ENCODE measurements around the gene GALNT12. TPM values are rescaled to one million over a fixed set of nuclear protein-coding genes. Genes with fewer than 3 reads are reported as not detected.

The GALNT12 gene
- total RNA-seq, 1 donor from 2014 or later = 12.9 TPM

DNA sequence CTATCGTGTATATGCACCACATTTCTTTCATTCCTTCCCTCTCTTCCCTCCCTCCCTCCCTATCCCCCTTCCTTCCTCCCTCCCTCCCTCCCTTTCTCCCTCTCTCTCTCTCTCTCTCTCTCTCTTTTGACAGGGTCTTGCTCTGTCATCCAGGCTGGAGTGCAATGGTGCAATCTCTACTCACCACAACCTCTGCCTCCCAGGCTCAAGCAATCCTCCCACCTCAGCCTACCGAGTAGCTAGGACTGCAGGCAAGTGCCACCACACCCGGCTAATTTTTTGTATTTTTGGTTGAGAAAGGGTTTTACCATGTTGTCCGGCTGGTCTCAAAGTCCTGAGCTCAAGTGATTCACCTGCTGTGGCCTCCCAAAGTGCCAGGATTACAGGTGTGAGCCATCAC lies 10.0 kb upstream of the GALNT12 start:
- H3K4me3 Mint-ChIP-seq (ENCODE audit: low read depth) = peak overlapping the region; percentile 36
- TF ChIP-seq, protein P1, sequence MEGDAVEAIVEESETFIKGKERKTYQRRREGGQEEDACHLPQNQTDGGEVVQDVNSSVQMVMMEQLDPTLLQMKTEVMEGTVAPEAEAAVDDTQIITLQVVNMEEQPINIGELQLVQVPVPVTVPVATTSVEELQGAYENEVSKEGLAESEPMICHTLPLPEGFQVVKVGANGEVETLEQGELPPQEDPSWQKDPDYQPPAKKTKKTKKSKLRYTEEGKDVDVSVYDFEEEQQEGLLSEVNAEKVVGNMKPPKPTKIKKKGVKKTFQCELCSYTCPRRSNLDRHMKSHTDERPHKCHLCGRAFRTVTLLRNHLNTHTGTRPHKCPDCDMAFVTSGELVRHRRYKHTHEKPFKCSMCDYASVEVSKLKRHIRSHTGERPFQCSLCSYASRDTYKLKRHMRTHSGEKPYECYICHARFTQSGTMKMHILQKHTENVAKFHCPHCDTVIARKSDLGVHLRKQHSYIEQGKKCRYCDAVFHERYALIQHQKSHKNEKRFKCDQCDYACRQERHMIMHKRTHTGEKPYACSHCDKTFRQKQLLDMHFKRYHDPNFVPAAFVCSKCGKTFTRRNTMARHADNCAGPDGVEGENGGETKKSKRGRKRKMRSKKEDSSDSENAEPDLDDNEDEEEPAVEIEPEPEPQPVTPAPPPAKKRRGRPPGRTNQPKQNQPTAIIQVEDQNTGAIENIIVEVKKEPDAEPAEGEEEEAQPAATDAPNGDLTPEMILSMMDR (IDR thresholded peaks at IDR 0.05; ENCODE audit: unreplicated experiment) = no peak
- H3K36me3 Mint-ChIP-seq (ENCODE audit: insufficient read depth) = no peaks in the 10 kb centered on the region
- DNase-seq (ENCODE audit: low spot score, unreplicated experiment) = no peak
- H3K4me1 Mint-ChIP-seq (ENCODE audit: low read depth) = peaks cover 9% of the 10 kb centered on the region
- H3K9me3 Mint-ChIP-seq (ENCODE audit: low read depth) = no peaks in the 10 kb centered on the region
- no peak overlapping the region for H3K27ac Mint-ChIP-seq
- H3K27me3 Mint-ChIP-seq = peaks cover 2% of the 10 kb centered on the region

DNA sequence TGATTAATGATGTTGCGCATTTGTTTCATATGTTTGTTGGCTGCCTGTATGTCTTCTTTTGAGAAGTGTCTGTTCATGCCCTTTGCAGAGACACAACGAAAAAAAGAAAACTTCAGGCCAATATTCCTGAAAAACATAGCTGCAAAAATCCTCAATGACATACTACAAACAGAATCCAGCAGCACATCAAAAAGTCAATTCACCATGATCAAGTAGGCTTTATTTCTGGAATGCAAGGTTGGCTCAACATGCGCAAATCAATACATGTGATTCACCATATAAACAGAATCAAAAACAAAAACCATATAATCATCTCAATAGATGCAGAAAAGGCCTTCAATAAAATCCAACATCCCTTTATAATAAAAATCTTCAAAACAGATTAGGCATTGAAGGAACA lies 9.2 kb upstream of the GALNT12 start:
- TF ChIP-seq, protein P1 (IDR thresholded peaks at IDR 0.05; ENCODE audit: unreplicated experiment) = no peak
- DNase-seq (ENCODE audit: low spot score, unreplicated experiment) = no peak
- peak overlapping the region; percentile 9 for H3K4me3 Mint-ChIP-seq (ENCODE audit: low read depth)
- peaks cover 9% of the 10 kb centered on the region for H3K4me1 Mint-ChIP-seq (ENCODE audit: low read depth)
- no peaks in the 10 kb centered on the region for H3K36me3 Mint-ChIP-seq (ENCODE audit: insufficient read depth)
- H3K27ac Mint-ChIP-seq = no peak overlapping the region
- H3K27me3 Mint-ChIP-seq = peaks cover 2% of the 10 kb centered on the region
- no peaks in the 10 kb centered on the region for H3K9me3 Mint-ChIP-seq (ENCODE audit: low read depth)

DNA sequence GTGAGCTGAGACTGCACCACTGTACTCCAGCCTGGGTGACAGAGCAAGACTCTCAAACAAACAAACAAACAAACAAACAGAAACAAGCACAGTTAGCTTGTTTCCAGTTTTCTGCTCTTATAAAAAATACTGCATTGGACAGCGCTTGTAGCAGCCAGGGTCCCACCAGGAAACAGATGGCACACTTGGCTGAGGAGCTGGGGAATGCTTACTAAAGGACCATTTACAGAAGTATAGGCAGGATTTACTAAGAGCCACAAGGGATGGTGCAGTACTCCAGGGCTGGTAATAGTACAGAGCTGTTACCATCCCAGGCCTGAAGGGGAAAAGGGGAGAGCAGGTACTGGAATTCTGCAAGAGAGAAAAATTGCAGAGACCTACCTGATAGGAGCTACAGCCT lies 5.9 kb upstream of the GALNT12 start:
- no peaks in the 10 kb centered on the region for H3K9me3 Mint-ChIP-seq (ENCODE audit: low read depth)
- DNase-seq (ENCODE audit: low spot score, unreplicated experiment) = no peak
- no peak overlapping the region for H3K27ac Mint-ChIP-seq
- TF ChIP-seq, protein P1 (IDR thresholded peaks at IDR 0.05; ENCODE audit: unreplicated experiment) = no peak
- no peak overlapping the region for H3K4me3 Mint-ChIP-seq (ENCODE audit: low read depth)
- H3K4me1 Mint-ChIP-seq (ENCODE audit: low read depth) = peaks cover 17% of the 10 kb centered on the region
- no peaks in the 10 kb centered on the region for H3K36me3 Mint-ChIP-seq (ENCODE audit: insufficient read depth)
- peaks cover 5% of the 10 kb centered on the region for H3K27me3 Mint-ChIP-seq

DNA sequence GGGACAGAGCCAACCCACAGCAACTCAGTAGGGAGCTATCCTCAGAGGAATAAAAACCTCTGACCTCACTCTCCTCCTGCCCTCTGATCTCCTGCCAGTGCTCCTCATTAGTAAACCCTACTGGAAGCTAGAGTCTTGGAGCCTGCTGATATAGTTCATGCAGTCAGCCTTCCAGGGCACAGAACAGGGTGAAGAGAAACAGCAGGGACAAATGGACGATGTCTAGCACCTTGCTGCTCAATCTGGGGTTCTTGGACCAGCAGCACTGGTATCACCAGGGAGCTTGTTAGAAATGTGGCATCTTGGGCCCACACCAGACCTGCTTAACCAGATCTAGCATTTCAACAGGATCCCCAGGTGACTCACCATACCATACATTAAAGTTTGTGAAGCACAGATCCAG lies 5.5 kb upstream of the GALNT12 start:
- Mint-ChIP-seq H3K27ac (no peak overlapping the region), H3K9me3 (ENCODE audit: low read depth) (no peaks in the 10 kb centered on the region), H3K36me3 (ENCODE audit: insufficient read depth) (no peaks in the 10 kb centered on the region), H3K27me3 (peaks cover 9% of the 10 kb centered on the region), H3K4me1 (ENCODE audit: low read depth) (peaks cover 18% of the 10 kb centered on the region), H3K4me3 (ENCODE audit: low read depth) (no peak overlapping the region)
- DNase-seq (ENCODE audit: low spot score, unreplicated experiment) = no peak
- TF ChIP-seq, protein P1 (IDR thresholded peaks at IDR 0.05; ENCODE audit: unreplicated experiment) = no peak

DNA sequence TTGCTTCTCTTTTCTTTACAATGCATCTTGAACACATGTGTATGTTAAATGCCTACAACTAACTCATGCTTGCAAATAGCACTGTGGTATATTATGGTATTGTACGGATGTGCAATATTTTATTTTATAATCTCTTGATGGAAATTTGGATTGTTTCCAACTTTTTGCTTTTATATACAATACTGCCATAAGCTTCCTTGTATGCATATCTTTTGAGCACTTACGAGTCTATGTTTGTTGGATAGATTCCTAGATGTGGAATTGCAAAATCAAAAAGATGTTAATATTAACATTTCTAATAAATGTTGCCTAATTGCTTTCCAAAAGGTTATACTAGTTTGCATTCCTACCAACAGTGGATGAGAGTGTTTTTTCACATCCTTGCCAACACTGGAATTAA lies 3.4 kb upstream of the GALNT12 start:
- peaks cover 32% of the 10 kb centered on the region for H3K4me1 Mint-ChIP-seq (ENCODE audit: low read depth)
- TF ChIP-seq, protein P1 (IDR thresholded peaks at IDR 0.05; ENCODE audit: unreplicated experiment) = no peak
- H3K27me3 Mint-ChIP-seq = peaks cover 24% of the 10 kb centered on the region
- H3K36me3 Mint-ChIP-seq (ENCODE audit: insufficient read depth) = no peaks in the 10 kb centered on the region
- H3K9me3 Mint-ChIP-seq (ENCODE audit: low read depth) = no peaks in the 10 kb centered on the region
- H3K27ac Mint-ChIP-seq = no peak overlapping the region
- DNase-seq (ENCODE audit: low spot score, unreplicated experiment) = no peak
- H3K4me3 Mint-ChIP-seq (ENCODE audit: low read depth) = no peak overlapping the region

Data from progenitor cell of endocrine pancreas (in vitro differentiated cells).